H1 (cell line): ENCODE measurements around the gene PRR16. TPM values are rescaled to one million over a fixed set of nuclear protein-coding genes. Genes with fewer than 3 reads are reported as not detected.

Source experiments
- CTBP2 ChIP-seq: IDR thresholded peaks from 2 replicates; pipeline ENCODE4 v1.7.0; 2011; ENCODE audit warnings: borderline replicate concordance, mild to moderate bottlenecking, moderate library complexity, mixed read lengths, low read length; ENCODE audit not compliant: insufficient read depth, insufficient read length
- JUN ChIP-seq: IDR thresholded peaks from 2 replicates; pipeline ENCODE4 v1.6.1; 2011; ENCODE audit warnings: low read depth, mild to moderate bottlenecking, improper control_type of control experiment, low read length
- RXRA ChIP-seq: IDR thresholded peaks from 2 replicates; pipeline ENCODE4 v1.6.1; 2011; ENCODE audit warnings: low read depth, mild to moderate bottlenecking, low read length, moderate library complexity; ENCODE audit not compliant: insufficient read depth
- SP2 ChIP-seq: IDR thresholded peaks from 2 replicates; pipeline ENCODE4 v1.6.1; 2012; ENCODE audit warnings: mild to moderate bottlenecking, low read length, inconsistent platforms
- SP4 ChIP-seq: IDR thresholded peaks from 2 replicates; pipeline ENCODE4 v1.6.1; 2012; ENCODE audit warnings: low read length, inconsistent platforms
- ZNF274 ChIP-seq: IDR thresholded peaks from 2 replicates; pipeline ENCODE4 v1.7.0; 2012; ENCODE audit warnings: low read length, borderline replicate concordance; ENCODE audit errors: extremely low read depth
- polyA plus RNA-seq, 7 experiments: library from polyadenylated mRNA; depleted of rRNA in 3 of 7; stranded (reverse) in 5 of 7; unstranded in 2 of 7; fragments of >200 nt in 5 of 7; fragments of 200-250 nt in 2 of 7; gene quantifications; 1 replicate in 5 of 7; 2 replicates in 1 of 7; 4 replicates in 1 of 7; pipeline versions ENCODE4 v1.2.1 to v1.2.3, GENCODE V29; 2011 to 2013; ENCODE audit warnings: missing spikeins in 2 of 7, mixed read lengths in 2 of 7
- total RNA-seq: library from RNA; stranded (reverse); fragmentation: NEBNext Ultra II Directional; extraction: Animal tissue kit (Norgen Biotek cat#: 25700); gene quantifications from 2 replicates; pipeline ENCODE4 v1.2.1, GENCODE V29; 2021
- TF ChIP-seq, protein P1 (sequence below): fragments of 300-600 bp; sonication (generic); IDR thresholded peaks from 2 replicates; pipeline ENCODE4 v1.7.1; 2012; ENCODE audit warnings: low read length, moderate library complexity, mild to moderate bottlenecking, inconsistent platforms; ENCODE audit not compliant: insufficient replicate concordance

PRR16 gene
- total and polyA plus RNA-seq, 2 of the 8 experiments (the other 6 are each of a cell fraction or from before 2014, with no cell fraction given), result 0.73 to 1.6 TPM

DNA sequence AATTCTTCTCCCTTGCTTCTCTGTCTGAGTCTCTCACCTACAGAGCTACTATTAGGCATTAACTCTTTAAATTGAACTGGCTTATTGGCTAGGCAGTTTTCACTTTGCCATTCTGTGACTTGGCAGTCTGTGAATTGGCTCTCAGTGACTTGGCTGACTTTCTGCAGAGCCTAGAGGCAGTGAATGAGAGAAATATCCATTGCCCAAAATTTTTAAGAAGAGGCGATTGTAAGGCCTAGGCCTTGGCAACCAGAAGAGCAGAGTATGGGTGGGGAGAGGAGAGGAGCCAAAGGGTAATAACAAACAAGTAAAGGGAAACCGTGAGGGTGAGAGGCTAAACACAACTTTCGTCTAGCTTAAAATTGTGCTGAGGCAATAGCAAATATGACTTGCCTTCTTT lies 176.7 kb downstream of the PRR16 start (continued):
- TF ChIP-seq SP4 (no peak), SP2 (no peak), RXRA (no peak), CTBP2 (no peak), ZNF274 (no peak), JUN (no peak)
- TF ChIP-seq, protein P1, sequence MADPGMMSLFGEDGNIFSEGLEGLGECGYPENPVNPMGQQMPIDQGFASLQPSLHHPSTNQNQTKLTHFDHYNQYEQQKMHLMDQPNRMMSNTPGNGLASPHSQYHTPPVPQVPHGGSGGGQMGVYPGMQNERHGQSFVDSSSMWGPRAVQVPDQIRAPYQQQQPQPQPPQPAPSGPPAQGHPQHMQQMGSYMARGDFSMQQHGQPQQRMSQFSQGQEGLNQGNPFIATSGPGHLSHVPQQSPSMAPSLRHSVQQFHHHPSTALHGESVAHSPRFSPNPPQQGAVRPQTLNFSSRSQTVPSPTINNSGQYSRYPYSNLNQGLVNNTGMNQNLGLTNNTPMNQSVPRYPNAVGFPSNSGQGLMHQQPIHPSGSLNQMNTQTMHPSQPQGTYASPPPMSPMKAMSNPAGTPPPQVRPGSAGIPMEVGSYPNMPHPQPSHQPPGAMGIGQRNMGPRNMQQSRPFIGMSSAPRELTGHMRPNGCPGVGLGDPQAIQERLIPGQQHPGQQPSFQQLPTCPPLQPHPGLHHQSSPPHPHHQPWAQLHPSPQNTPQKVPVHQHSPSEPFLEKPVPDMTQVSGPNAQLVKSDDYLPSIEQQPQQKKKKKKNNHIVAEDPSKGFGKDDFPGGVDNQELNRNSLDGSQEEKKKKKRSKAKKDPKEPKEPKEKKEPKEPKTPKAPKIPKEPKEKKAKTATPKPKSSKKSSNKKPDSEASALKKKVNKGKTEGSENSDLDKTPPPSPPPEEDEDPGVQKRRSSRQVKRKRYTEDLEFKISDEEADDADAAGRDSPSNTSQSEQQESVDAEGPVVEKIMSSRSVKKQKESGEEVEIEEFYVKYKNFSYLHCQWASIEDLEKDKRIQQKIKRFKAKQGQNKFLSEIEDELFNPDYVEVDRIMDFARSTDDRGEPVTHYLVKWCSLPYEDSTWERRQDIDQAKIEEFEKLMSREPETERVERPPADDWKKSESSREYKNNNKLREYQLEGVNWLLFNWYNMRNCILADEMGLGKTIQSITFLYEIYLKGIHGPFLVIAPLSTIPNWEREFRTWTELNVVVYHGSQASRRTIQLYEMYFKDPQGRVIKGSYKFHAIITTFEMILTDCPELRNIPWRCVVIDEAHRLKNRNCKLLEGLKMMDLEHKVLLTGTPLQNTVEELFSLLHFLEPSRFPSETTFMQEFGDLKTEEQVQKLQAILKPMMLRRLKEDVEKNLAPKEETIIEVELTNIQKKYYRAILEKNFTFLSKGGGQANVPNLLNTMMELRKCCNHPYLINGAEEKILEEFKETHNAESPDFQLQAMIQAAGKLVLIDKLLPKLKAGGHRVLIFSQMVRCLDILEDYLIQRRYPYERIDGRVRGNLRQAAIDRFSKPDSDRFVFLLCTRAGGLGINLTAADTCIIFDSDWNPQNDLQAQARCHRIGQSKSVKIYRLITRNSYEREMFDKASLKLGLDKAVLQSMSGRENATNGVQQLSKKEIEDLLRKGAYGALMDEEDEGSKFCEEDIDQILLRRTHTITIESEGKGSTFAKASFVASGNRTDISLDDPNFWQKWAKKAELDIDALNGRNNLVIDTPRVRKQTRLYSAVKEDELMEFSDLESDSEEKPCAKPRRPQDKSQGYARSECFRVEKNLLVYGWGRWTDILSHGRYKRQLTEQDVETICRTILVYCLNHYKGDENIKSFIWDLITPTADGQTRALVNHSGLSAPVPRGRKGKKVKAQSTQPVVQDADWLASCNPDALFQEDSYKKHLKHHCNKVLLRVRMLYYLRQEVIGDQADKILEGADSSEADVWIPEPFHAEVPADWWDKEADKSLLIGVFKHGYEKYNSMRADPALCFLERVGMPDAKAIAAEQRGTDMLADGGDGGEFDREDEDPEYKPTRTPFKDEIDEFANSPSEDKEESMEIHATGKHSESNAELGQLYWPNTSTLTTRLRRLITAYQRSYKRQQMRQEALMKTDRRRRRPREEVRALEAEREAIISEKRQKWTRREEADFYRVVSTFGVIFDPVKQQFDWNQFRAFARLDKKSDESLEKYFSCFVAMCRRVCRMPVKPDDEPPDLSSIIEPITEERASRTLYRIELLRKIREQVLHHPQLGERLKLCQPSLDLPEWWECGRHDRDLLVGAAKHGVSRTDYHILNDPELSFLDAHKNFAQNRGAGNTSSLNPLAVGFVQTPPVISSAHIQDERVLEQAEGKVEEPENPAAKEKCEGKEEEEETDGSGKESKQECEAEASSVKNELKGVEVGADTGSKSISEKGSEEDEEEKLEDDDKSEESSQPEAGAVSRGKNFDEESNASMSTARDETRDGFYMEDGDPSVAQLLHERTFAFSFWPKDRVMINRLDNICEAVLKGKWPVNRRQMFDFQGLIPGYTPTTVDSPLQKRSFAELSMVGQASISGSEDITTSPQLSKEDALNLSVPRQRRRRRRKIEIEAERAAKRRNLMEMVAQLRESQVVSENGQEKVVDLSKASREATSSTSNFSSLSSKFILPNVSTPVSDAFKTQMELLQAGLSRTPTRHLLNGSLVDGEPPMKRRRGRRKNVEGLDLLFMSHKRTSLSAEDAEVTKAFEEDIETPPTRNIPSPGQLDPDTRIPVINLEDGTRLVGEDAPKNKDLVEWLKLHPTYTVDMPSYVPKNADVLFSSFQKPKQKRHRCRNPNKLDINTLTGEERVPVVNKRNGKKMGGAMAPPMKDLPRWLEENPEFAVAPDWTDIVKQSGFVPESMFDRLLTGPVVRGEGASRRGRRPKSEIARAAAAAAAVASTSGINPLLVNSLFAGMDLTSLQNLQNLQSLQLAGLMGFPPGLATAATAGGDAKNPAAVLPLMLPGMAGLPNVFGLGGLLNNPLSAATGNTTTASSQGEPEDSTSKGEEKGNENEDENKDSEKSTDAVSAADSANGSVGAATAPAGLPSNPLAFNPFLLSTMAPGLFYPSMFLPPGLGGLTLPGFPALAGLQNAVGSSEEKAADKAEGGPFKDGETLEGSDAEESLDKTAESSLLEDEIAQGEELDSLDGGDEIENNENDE, result no peak
